K562 (cell line): ENCODE data around the gene POLR2L. TPM values are rescaled to one million over a fixed set of nuclear protein-coding genes. Genes with fewer than 3 reads are reported as not detected.

Source experiments
- ATAC-seq: fragments of 200-7000 bp; cut with Tn5 transposase; 3 replicates; pipeline ENCODE4 v1.9.1; 2020; ENCODE audit warnings: moderate library complexity
- BruUV-seq: library from RNA; stranded (reverse); fragments of 400-500 nt; replicated peaks from 2 replicates; lab custom pipeline; 2021; lab: Mats Ljungman, UMichigan
- CTCF ChIA-PET: fragments of 300-600 bp; formaldehyde crosslinking; extraction: SDS; loops from one replicate; lab custom pipeline; 2021; ENCODE audit warnings: low intra/inter-chr PET ratio; lab: Yijun Ruan, JAX
- POLR2A ChIA-PET: fragments of 300-600, 350-650 bp; sonication (Branson Sonifier 250); formaldehyde crosslinking; extraction: SDS; loops from one replicate; lab custom pipeline; 2021; ENCODE audit warnings: antibody characterized with exemption, inconsistent platforms; lab: Yijun Ruan, JAX
- DNase-seq, 4 experiments: peaks; one replicate each; pipeline versions ENCODE4 v3.0.0 to v3.0.0-alpha.2; 2011 to 2018; ENCODE audit warnings: low spot score in 3 of 4, mixed read lengths in 3 of 4; ENCODE audit errors: extremely low read depth in 1 of 4
- FAIRE-seq: peaks from 2 replicates; lab custom pipeline; 2011; peaks lifted over from hg19 to GRCh38; lab: Jason Lieb, UNC
- H2AFZ ChIP-seq: 2 replicates; pipeline ENCODE4 v1.6.0; 2011; ENCODE audit warnings: low read depth, low read length, control low read depth, inconsistent platforms
- H3K27ac ChIP-seq: fragments of 200-600 bp; 3 replicates; pipeline ENCODE4 v1.8.0; 2011; ENCODE audit warnings: low read depth, mild to moderate bottlenecking, control low read depth, inconsistent platforms, low read length, moderate library complexity, mixed read lengths; ENCODE audit errors: extremely low read depth
- H3K27me3 ChIP-seq, 2 experiments: fragments of 300-600 bp in 1 of 2; 2 replicates in 1 of 2; 3 replicates in 1 of 2; pipeline versions ENCODE4 v1.6.0 to v1.8.0; 2011; ENCODE audit warnings: inconsistent platforms in 2 of 2, low read length in 2 of 2, mild to moderate bottlenecking in 1 of 2, mixed read lengths in 1 of 2, moderate library complexity in 1 of 2; ENCODE audit not compliant: control insufficient read depth in 2 of 2, insufficient read depth in 2 of 2
- H3K36me3 ChIP-seq: fragments of 300-600 bp; 3 replicates; pipeline ENCODE4 v1.8.0; 2011; ENCODE audit warnings: mild to moderate bottlenecking, low read length, inconsistent platforms; ENCODE audit not compliant: control insufficient read depth, insufficient read depth
- H3K4me1 ChIP-seq, 2 experiments: fragments of 200-600 bp in 1 of 2; replicated peaks in 1 of 2; 2 replicates in 1 of 2; 3 replicates in 1 of 2; pipeline versions ENCODE4 v1.5.1 to v1.8.0; 2011; ENCODE audit warnings: inconsistent platforms in 2 of 2, low read length in 2 of 2, mild to moderate bottlenecking in 1 of 2, mixed read lengths in 1 of 2, moderate library complexity in 1 of 2; ENCODE audit not compliant: control insufficient read depth in 2 of 2, insufficient read depth in 2 of 2
- H3K4me2 ChIP-seq: 2 replicates; pipeline ENCODE4 v1.6.1; 2011; ENCODE audit warnings: low read length, control low read depth, inconsistent platforms, mixed read lengths; ENCODE audit not compliant: insufficient read depth
- H3K4me3 ChIP-seq: fragments of 200-600 bp; sonication (generic), shearing (Covaris generic); 2 replicates; pipeline ENCODE4 v1.5.1; 2016; ENCODE audit warnings: control low read depth, inconsistent platforms
- H3K79me2 ChIP-seq: fragments of 200-600 bp; 3 replicates; pipeline ENCODE4 v1.8.0; 2011; ENCODE audit warnings: low read length, inconsistent platforms; ENCODE audit not compliant: control insufficient read depth, insufficient read depth
- H3K9ac ChIP-seq, 2 experiments: 2 replicates each; pipeline versions ENCODE4 v1.6.0 to v1.6.1; 2011; ENCODE audit warnings: low read depth in 2 of 2, low read length in 2 of 2, control low read depth in 1 of 2, inconsistent platforms in 1 of 2, mild to moderate bottlenecking in 1 of 2, mixed read lengths in 1 of 2; ENCODE audit not compliant: insufficient read depth in 1 of 2
- H3K9me1 ChIP-seq: one replicate; pipeline ENCODE4 v1.6.0; 2011; ENCODE audit warnings: inconsistent platforms, mild to moderate bottlenecking, low read length, moderate library complexity; ENCODE audit not compliant: control insufficient read depth, insufficient read depth
- H3K9me3 ChIP-seq: replicated peaks from 2 replicates; pipeline ENCODE4 v1.5.1; 2011; ENCODE audit warnings: low read depth, low read length, inconsistent platforms; ENCODE audit not compliant: control insufficient read depth, insufficient read depth
- H4K20me1 ChIP-seq: replicated peaks from 2 replicates; pipeline ENCODE4 v1.6.1; 2011; ENCODE audit warnings: low read length, inconsistent platforms, mixed read lengths; ENCODE audit not compliant: control insufficient read depth, insufficient read depth
- ADNP ChIP-seq: fragments of 200-800 bp; sonication (Bioruptor generic); IDR thresholded peaks from 2 replicates; pipeline ENCODE4 v1.6.1; 2016; ENCODE audit warnings: missing genetic modification characterization, missing compliant biosample characterization
- ARID1B ChIP-seq: fragments of 450-650 bp; IDR thresholded peaks from 2 replicates; pipeline ENCODE4 v1.6.1; 2016; ENCODE audit warnings: antibody characterized with exemption, mild to moderate bottlenecking, inconsistent platforms
- ARNT ChIP-seq, 2 experiments: fragments of 450-650 bp; IDR thresholded peaks; 2 replicates each; pipeline ENCODE4 v1.6.1; 2016; ENCODE audit warnings: mild to moderate bottlenecking in 1 of 2
- CBFB ChIP-seq: sonication (generic); formaldehyde crosslinking; IDR thresholded peaks from 2 replicates; pipeline ENCODE4 v1.4.0; 2020; ENCODE audit warnings: mild to moderate bottlenecking, missing genetic modification reagents
- EHMT2 ChIP-seq: fragments of 450-650 bp; IDR thresholded peaks from 2 replicates; pipeline ENCODE4 v1.6.1; 2018; ENCODE audit warnings: antibody characterized with exemption
- HDAC3 ChIP-seq: fragments of 450-650 bp; IDR thresholded peaks from 2 replicates; pipeline ENCODE4 v1.6.1; 2018; ENCODE audit warnings: borderline replicate concordance, mild to moderate bottlenecking, moderate library complexity; ENCODE audit not compliant: partially characterized antibody
- HMGN3 ChIP-seq: IDR thresholded peaks from 2 replicates; pipeline ENCODE4 v1.6.1; 2011; ENCODE audit warnings: borderline replicate concordance, low read depth, mild to moderate bottlenecking, mixed read lengths, low read length; ENCODE audit not compliant: insufficient read length; ENCODE audit errors: extremely low read depth
- IRF2 ChIP-seq: sonication (generic); formaldehyde crosslinking; IDR thresholded peaks from 2 replicates; pipeline ENCODE4 v1.8.1; 2022; ENCODE audit warnings: mild to moderate bottlenecking, missing genetic modification reagents
- RAD21 ChIP-seq, 2 experiments: fragments of 250-450 bp in 1 of 2; fragments of 450-650 bp in 1 of 2; sonication (Bioruptor Pico) in 1 of 2; formaldehyde crosslinking in 1 of 2; IDR thresholded peaks in 1 of 2; conservative IDR thresholded peaks in 1 of 2; 2 replicates each; pipeline versions ENCODE4 v1.4.0 to v1.8.0; 2020 to 2022; ENCODE audit warnings: mild to moderate bottlenecking in 2 of 2, moderate library complexity in 1 of 2
- SIRT6 ChIP-seq: IDR thresholded peaks from one replicate; pipeline ENCODE4 v1.6.1; 2012; ENCODE audit warnings: low read depth, mild to moderate bottlenecking, control low read depth, inconsistent platforms, low read length, moderate library complexity
- SLC30A9 ChIP-seq: fragments of 250-450 bp; sonication (Bioruptor Pico); IDR thresholded peaks from 2 replicates; pipeline ENCODE4 v1.8.0; 2022; ENCODE audit warnings: mild to moderate bottlenecking, moderate library complexity
- SMAD1 ChIP-seq: fragments of 150-350 bp; IDR thresholded peaks from 2 replicates; pipeline ENCODE4 v1.6.1; 2014; ENCODE audit warnings: low read length, low read depth; ENCODE audit not compliant: partially characterized antibody
- SRSF7 ChIP-seq: fragments of 200-400 bp; formaldehyde crosslinking; optimal IDR thresholded peaks from 2 replicates; pipeline ENCODE3; 2017; ENCODE audit warnings: mild to moderate bottlenecking, low read depth, low read length
- SRSF9 ChIP-seq: fragments of 200-400 bp; formaldehyde crosslinking; IDR thresholded peaks from 2 replicates; pipeline ENCODE4 v1.6.1; 2017; ENCODE audit warnings: low read depth, low read length, borderline replicate concordance
- TCF7L2 ChIP-seq: fragments of 150-350 bp; IDR thresholded peaks from 2 replicates; pipeline ENCODE4 v1.6.1; 2016; ENCODE audit warnings: low read depth, mild to moderate bottlenecking, low read length, moderate library complexity
- ZNF12 ChIP-seq: sonication (generic); formaldehyde crosslinking; IDR thresholded peaks from 2 replicates; pipeline ENCODE4 v1.4.0; 2020; ENCODE audit warnings: mild to moderate bottlenecking, missing genetic modification reagents
- ZNF175 ChIP-seq: fragments of 200-800 bp; sonication (Bioruptor generic); IDR thresholded peaks from 2 replicates; pipeline ENCODE4 v1.6.1; 2016; ENCODE audit warnings: low read depth, mild to moderate bottlenecking, missing genetic modification characterization, missing compliant biosample characterization
- ZNF436 ChIP-seq: fragments of 250-450, 450-650 bp; sonication (Bioruptor Pico); formaldehyde crosslinking; IDR thresholded peaks from 2 replicates; pipeline ENCODE4 v1.7.0; 2020; ENCODE audit warnings: mild to moderate bottlenecking
- WGBS: fragments of 100-300 bp; shearing (Covaris generic); methylation state at CpG from one replicate; pipeline ENCODE4 v1.1.6; 2016; ENCODE audit warnings: low coverage, mixed read lengths; ENCODE audit not compliant: insufficient coverage; ENCODE audit errors: missing lambda C conversion rate; 5-methylcytosine and 5-hydroxymethylcytosine counted together
- in situ Hi-C: fragments of 300-500 bp; cut with MboI; formaldehyde crosslinking; loops from 4 replicates; pipeline ENCODE4 v1.15.0; 2018; ENCODE audit warnings: inconsistent platforms, mixed read lengths
- intact Hi-C: fragments of 100-400 bp; cut with micrococcal nuclease; formaldehyde crosslinking; loops from 2 replicates; pipeline ENCODE4 v1.14.2; 2022
- polyA plus RNA-seq, 8 experiments: library from polyadenylated mRNA; depleted of rRNA in 4 of 8; stranded (reverse) in 5 of 8; unstranded in 3 of 8; fragments of >200 nt; fragmentation: Nextera tagmentation in 2 of 8; fragmentation: Illumina TruSeq in 1 of 8; extraction: Ambion mirVana in 2 of 8; extraction: Trizol in 1 of 8; gene quantifications; 2 replicates each; pipeline versions ENCODE4 v1.2.1 to v1.2.3, GENCODE V29; 2011 to 2014; ENCODE audit warnings: inconsistent platforms in 1 of 8, missing spikeins in 1 of 8
- total RNA-seq, 7 experiments: library from RNA; depleted of rRNA in 6 of 7; stranded (reverse); fragments of >200 nt in 6 of 7; fragmentation: Illumina TruSeq in 2 of 7; extraction: Trizol in 2 of 7; gene quantifications; 2 replicates each; pipeline versions ENCODE4 v1.2.1 to v1.2.3, GENCODE V29; 2011 to 2021; ENCODE audit warnings: low replicate concordance in 1 of 7
- TF ChIP-seq, protein P1 (sequence below): fragments of 250-450 bp; sonication (Bioruptor Pico); IDR thresholded peaks from 2 replicates; pipeline ENCODE4 v1.8.0; 2021; ENCODE audit warnings: moderate library complexity, mild to moderate bottlenecking, inconsistent platforms

POLR2L gene
- total and polyA plus RNA-seq, 9 of the 15 experiments (the other 6 are each of a cell fraction or from before 2014, with no cell fraction given), result 38.3 to 688 (median 108) TPM

DNA sequence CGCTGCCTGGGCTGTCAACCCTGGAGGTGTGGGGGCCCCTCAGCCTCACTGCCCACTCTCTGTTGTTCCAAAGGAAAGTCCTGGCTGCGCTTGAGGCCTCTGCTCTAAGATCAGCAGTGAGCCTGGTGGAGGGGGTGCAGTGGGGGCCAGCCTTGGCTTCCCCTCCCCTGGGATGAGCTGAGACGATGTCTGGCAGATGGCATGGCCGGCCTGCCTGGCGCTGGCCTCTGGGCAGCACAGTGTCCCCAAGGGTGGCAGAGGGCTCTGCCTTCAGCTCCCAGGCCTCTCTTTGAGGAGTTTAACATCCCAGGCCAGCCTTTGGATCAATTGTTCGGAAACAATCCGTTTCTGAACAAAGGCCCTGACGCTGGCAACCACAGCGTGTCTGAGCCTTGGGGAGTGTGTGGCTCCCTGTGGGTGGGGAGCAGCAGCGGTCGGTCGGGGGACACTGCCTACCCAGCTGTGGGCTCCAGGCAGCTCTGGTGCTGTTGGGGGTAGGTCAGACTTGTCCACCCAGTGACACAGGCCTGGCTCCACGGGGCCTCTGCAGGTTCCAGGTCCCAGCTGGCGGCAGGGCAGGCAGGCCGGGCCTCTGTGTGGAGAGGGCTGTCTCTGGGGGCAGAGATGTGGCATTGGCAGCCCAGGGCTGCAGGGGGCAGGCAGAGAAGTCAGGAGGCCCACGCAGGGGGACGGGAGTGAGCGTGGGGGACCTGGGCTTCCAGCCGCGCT is 12.4 kb upstream of the POLR2L start:
- no peaks in the 10 kb centered on the region for H3K27me3 ChIP-seq
- no peak overlapping the region for H3K27ac ChIP-seq
- H3K4me2 ChIP-seq, result no peak overlapping the region
- TF ChIP-seq RAD21 (CRISPR knock-in tag; conservative IDR thresholded peaks at IDR 0.05 in 1 of 2, IDR thresholded peaks at IDR 0.05 in 1 of 2), result no peak
- no peak for TF ChIP-seq ZNF436 (CRISPR knock-in tag)
- TF ChIP-seq, protein P1, sequence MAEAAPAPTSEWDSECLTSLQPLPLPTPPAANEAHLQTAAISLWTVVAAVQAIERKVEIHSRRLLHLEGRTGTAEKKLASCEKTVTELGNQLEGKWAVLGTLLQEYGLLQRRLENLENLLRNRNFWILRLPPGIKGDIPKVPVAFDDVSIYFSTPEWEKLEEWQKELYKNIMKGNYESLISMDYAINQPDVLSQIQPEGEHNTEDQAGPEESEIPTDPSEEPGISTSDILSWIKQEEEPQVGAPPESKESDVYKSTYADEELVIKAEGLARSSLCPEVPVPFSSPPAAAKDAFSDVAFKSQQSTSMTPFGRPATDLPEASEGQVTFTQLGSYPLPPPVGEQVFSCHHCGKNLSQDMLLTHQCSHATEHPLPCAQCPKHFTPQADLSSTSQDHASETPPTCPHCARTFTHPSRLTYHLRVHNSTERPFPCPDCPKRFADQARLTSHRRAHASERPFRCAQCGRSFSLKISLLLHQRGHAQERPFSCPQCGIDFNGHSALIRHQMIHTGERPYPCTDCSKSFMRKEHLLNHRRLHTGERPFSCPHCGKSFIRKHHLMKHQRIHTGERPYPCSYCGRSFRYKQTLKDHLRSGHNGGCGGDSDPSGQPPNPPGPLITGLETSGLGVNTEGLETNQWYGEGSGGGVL, result no peak
- TF ChIP-seq SRSF9, result no peak
- no peak for TF ChIP-seq SMAD1
- TF ChIP-seq ZNF175 (CRISPR knock-in tag), result no peak
- no peak for TF ChIP-seq TCF7L2
- TF ChIP-seq SRSF7, result no peak
- TF ChIP-seq EHMT2, result no peak
- no peak for TF ChIP-seq ARNT (IDR thresholded peaks at IDR 0.05)
- TF ChIP-seq SLC30A9 (CRISPR knock-in tag), result no peak
- no peak for TF ChIP-seq CBFB (CRISPR knock-in tag)
- no peak for TF ChIP-seq HMGN3
- no peak for TF ChIP-seq ZNF12
- no peak for TF ChIP-seq HDAC3
- no peak for TF ChIP-seq ARID1B
- no peak for TF ChIP-seq IRF2 (CRISPR knock-in tag)
- no peak for TF ChIP-seq SIRT6
- TF ChIP-seq ADNP, result no peak
- BruUV-seq, result no TSS peak
- no peak for FAIRE-seq
- no peak overlapping the region for H2AFZ ChIP-seq
- CTCF ChIA-PET, result no interaction called here
- in situ Hi-C loops, result no loop called here
- H3K4me1 ChIP-seq, result peaks cover 4 to 88% of the 10 kb centered on the region in 2 experiments; a peak in 3 of 5 replicates
- H3K9me3 ChIP-seq, result no peaks in the 10 kb centered on the region
- no peaks in the 10 kb centered on the region for H3K36me3 ChIP-seq
- H3K79me2 ChIP-seq, result no peaks in the 10 kb centered on the region
- intact Hi-C loops, result no loop called here
- no peak overlapping the region; a peak in 1 of 4 replicates for H3K9ac ChIP-seq
- ATAC-seq, result no peak
- H3K9me1 ChIP-seq, result no peaks in the 10 kb centered on the region
- 73% methylated on average over 19 of the region's 20 CpGs for WGBS
- POLR2A ChIA-PET, result interaction anchor here (0.7 to 2.0 kb wide), 2 partner anchors 10 to 12 kb away, joined by 4 to 5 read pairs; partner anchors contain the start of gene TSPAN4
- no peak overlapping the region for H3K4me3 ChIP-seq
- peaks cover 8% of the 10 kb centered on the region for H4K20me1 ChIP-seq
- no peak for DNase-seq
